Prostate gland (tissue), 2 donors: ENCODE data around the gene CUTC.

Source experiments
- POLR2A ChIP-seq: fragments of 450-650 bp; IDR thresholded peaks from one replicate; pipeline ENCODE4 v1.6.1; 2016; ENCODE audit warnings: antibody characterized with exemption, mild to moderate bottlenecking
- POLR2AphosphoS5 ChIP-seq: sonication (generic); formaldehyde crosslinking; IDR thresholded peaks from one replicate; pipeline ENCODE4 v1.6.1; 2017; ENCODE audit warnings: antibody characterized with exemption
- TF ChIP-seq, protein P1 (sequence below), 4 experiments: fragments of 200-600 bp in 2 of 4; fragments of 450-650 bp in 2 of 4; sonication (generic) in 2 of 4; IDR thresholded peaks; 1 replicate in 3 of 4; 2 replicates in 1 of 4; pipeline ENCODE4 v1.5.1; 2016 to 2019; ENCODE audit warnings: antibody characterized with exemption in 4 of 4, mild to moderate bottlenecking in 2 of 4, moderate library complexity in 2 of 4

DNA sequence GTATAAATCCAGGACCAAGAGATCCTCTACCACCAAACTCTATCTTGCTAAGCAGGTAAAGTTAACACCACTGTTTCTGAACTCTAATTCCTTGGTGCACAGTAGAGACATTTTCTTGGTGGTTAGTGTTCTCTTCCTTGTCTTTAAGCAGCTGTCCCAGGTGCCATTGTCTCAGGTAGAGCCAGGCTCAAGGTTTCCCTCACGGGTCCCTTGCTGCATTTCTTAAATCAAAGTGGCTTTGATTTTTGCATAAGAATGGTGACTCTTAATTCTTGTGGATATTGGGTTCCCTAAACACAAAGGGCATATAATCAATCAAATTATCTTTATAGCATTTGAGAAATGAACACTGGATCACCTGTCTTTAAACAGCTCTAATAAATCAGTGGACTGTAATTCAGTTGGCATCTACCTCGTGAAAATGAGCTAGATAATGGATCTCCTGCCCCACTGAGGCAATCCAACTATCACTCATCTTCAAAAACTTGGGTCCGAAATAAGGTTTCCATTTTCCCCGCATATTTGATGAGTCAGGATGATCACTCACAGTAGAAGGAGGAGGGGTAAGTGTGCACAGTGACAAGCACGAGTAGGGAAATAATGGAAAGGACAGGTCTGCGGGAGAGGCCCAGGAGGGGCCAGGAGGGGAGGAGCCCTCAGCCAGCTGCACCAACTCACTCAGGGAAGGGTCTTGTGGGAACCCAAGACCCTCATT lies 52.9 kb downstream of the CUTC start:
- TF ChIP-seq POLR2AphosphoS5, result no peak
- TF ChIP-seq, protein P1, sequence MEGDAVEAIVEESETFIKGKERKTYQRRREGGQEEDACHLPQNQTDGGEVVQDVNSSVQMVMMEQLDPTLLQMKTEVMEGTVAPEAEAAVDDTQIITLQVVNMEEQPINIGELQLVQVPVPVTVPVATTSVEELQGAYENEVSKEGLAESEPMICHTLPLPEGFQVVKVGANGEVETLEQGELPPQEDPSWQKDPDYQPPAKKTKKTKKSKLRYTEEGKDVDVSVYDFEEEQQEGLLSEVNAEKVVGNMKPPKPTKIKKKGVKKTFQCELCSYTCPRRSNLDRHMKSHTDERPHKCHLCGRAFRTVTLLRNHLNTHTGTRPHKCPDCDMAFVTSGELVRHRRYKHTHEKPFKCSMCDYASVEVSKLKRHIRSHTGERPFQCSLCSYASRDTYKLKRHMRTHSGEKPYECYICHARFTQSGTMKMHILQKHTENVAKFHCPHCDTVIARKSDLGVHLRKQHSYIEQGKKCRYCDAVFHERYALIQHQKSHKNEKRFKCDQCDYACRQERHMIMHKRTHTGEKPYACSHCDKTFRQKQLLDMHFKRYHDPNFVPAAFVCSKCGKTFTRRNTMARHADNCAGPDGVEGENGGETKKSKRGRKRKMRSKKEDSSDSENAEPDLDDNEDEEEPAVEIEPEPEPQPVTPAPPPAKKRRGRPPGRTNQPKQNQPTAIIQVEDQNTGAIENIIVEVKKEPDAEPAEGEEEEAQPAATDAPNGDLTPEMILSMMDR (IDR thresholded peaks at IDR 0.05), result no peak
- TF ChIP-seq POLR2A, result no peak
